ENCODE measurements around the gene MGAT4A.

DNA sequence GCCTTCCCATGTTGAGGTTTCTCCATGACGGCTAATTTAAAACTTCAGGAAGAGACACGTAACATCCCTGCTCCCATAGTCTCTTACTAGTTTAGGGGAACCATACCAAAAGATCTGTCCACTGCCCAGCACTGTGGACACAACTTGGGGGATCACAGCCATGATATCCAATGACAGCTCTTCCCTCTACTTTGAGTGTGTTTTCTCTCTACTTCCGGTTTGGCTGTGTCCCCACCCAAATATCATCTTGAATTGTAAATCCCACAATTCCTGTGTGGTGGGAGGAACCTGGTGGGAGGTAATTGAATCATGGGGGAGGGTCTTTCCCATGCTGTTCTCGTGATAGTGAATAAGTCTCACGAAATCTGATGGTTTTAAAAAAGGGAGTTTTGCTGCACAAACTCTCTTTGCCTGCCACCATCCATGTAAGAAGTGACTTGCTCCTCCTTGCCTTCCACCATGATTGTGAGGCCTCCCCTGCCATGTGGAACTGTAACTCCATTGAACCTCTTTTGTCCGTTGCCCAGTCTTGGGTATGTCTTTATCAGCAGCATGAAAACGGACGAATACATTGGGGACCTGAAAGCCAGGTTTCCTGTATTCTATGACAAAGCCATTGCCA, 1.6 kb upstream of the MGAT4A start:
- TF ChIP-seq RAD21 (IDR thresholded peaks at IDR 0.05; ENCODE audit: insufficient read depth, low read depth, low read length) = no peak
- no peak for TF ChIP-seq POLR2A (IDR thresholded peaks at IDR 0.05; ENCODE audit: low read depth, low read length)
- TF ChIP-seq, protein P1, sequence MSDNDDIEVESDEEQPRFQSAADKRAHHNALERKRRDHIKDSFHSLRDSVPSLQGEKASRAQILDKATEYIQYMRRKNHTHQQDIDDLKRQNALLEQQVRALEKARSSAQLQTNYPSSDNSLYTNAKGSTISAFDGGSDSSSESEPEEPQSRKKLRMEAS (IDR thresholded peaks at IDR 0.05; ENCODE audit: low read depth, low read length) = no peak
- no peak for TF ChIP-seq BHLHE40 (IDR thresholded peaks at IDR 0.05; ENCODE audit: borderline replicate concordance in 1 of 2, low read depth in 2 of 2, low read length in 1 of 2)
- TF ChIP-seq, protein P2, sequence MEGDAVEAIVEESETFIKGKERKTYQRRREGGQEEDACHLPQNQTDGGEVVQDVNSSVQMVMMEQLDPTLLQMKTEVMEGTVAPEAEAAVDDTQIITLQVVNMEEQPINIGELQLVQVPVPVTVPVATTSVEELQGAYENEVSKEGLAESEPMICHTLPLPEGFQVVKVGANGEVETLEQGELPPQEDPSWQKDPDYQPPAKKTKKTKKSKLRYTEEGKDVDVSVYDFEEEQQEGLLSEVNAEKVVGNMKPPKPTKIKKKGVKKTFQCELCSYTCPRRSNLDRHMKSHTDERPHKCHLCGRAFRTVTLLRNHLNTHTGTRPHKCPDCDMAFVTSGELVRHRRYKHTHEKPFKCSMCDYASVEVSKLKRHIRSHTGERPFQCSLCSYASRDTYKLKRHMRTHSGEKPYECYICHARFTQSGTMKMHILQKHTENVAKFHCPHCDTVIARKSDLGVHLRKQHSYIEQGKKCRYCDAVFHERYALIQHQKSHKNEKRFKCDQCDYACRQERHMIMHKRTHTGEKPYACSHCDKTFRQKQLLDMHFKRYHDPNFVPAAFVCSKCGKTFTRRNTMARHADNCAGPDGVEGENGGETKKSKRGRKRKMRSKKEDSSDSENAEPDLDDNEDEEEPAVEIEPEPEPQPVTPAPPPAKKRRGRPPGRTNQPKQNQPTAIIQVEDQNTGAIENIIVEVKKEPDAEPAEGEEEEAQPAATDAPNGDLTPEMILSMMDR (IDR thresholded peaks at IDR 0.05 in 2 of 3, conservative IDR thresholded peaks at IDR 0.05 in 1 of 3; ENCODE audit: control insufficient read depth in 2 of 3, extremely low read depth in 1 of 3, insufficient read depth in 1 of 3, low read depth in 3 of 3, low read length in 3 of 3) = no peak
- TF ChIP-seq TCF3 (IDR thresholded peaks at IDR 0.05; ENCODE audit: borderline replicate concordance, insufficient read depth, low read depth, low read length) = no peak
- TF ChIP-seq TCF12 (IDR thresholded peaks at IDR 0.05; ENCODE audit: low read depth, low read length) = no peak
- no peak for TF ChIP-seq CBFB (IDR thresholded peaks at IDR 0.05; ENCODE audit: low read depth)

All from GM12878 (cell line).